ENCODE data around the gene MCM9.

- no peak for TF ChIP-seq CTCF (tag by site-specific recombination; IDR thresholded peaks at IDR 0.05)
- no peak for TF ChIP-seq ZNF549 (tag by site-specific recombination; IDR thresholded peaks at IDR 0.05)
- no peak for TF ChIP-seq ZNF24 (tag by site-specific recombination; IDR thresholded peaks at IDR 0.05)
- no peak for TF ChIP-seq ZNF174 (tag by site-specific recombination; IDR thresholded peaks at IDR 0.05)
- TF ChIP-seq REST (tag by site-specific recombination; IDR thresholded peaks at IDR 0.05), result no peak
- TF ChIP-seq ZNF707 (tag by site-specific recombination; IDR thresholded peaks at IDR 0.05), result no peak
- TF ChIP-seq ZNF132 (tag by site-specific recombination; IDR thresholded peaks at IDR 0.05; ENCODE audit: borderline replicate concordance), result no peak
- TF ChIP-seq ZNF416 (tag by site-specific recombination; IDR thresholded peaks at IDR 0.05), result no peak
- TF ChIP-seq ZNF423 (tag by site-specific recombination; IDR thresholded peaks at IDR 0.05), result no peak
These were observed 17.2 kb downstream of the MCM9 start for GRCh38 chr6:118917546-118918328.
